Lower lobe of right lung (tissue), 2 donors: ENCODE measurements around the gene NOX5. TPM values are rescaled to one million over a fixed set of nuclear protein-coding genes. Genes with fewer than 3 reads are reported as not detected.

ENCODE experiments used
- ATAC-seq, 2 donors: fragments of 200-7000 bp; cut with Tn5 transposase; one replicate each; pipeline ENCODE4 v1.9.1; 2020 to 2022; ENCODE audit warnings: mild to moderate bottlenecking in 2 of 2, moderate library complexity in 2 of 2
- DNase-seq: peaks from one replicate; pipeline ENCODE4 v3.0.0-alpha.2; 2020
- H3K27ac ChIP-seq: fragments of 200-600 bp; one replicate; pipeline ENCODE4 v1.8.0; 2022
- H3K27me3 ChIP-seq: fragments of 200-600 bp; one replicate; pipeline ENCODE4 v1.8.0; 2022; ENCODE audit warnings: low read depth
- H3K36me3 ChIP-seq: fragments of 200-600 bp; one replicate; pipeline ENCODE4 v1.8.0; 2022; ENCODE audit warnings: mild to moderate bottlenecking
- H3K4me1 ChIP-seq: fragments of 200-600 bp; one replicate; pipeline ENCODE4 v1.8.0; 2022
- H3K4me3 ChIP-seq: fragments of 200-600 bp; one replicate; pipeline ENCODE4 v1.8.0; 2022; ENCODE audit warnings: mild to moderate bottlenecking
- H3K9me3 ChIP-seq: fragments of 200-600 bp; one replicate; pipeline ENCODE4 v1.8.0; 2022
- CTCF ChIP-seq: fragments of 200-600 bp; IDR thresholded peaks from one replicate; pipeline ENCODE4 v1.8.0; 2022; ENCODE audit warnings: antibody characterized with exemption, mild to moderate bottlenecking
- intact Hi-C: fragments of 100-400 bp; cut with DNase I; formaldehyde crosslinking; loops from one replicate; pipeline ENCODE4 v1.11.0; 2022
- total RNA-seq: library from RNA; stranded (reverse); fragmentation: NEBNext Ultra II Directional; extraction: Animal tissue kit (Norgen Biotek cat#: 25700); gene quantifications from one replicate; pipeline ENCODE4 v1.2.1, GENCODE V29; 2021
- donor health status: DM: no; HTN: yes; CAD: no; lungs with severe emphysema.

Gene NOX5
- total RNA-seq, 1 donor from 2014 or later, result not detected

GRCh38 chr15:68979006-68979405 is 35.5 kb upstream of the NOX5 start:
- no peak for TF ChIP-seq CTCF
- H3K4me3 ChIP-seq, result no peak overlapping the region

GRCh38 chr15:68979816-68980215 is 34.7 kb upstream of the NOX5 start:
- ATAC-seq (no peak), DNase-seq (no peak)
- Histone ChIP-seq H3K4me3 (no peak overlapping the region), H3K4me1 (no peaks in the 10 kb centered on the region), H3K27ac (no peak overlapping the region), H3K9me3 (no peaks in the 10 kb centered on the region), H3K36me3 (no peaks in the 10 kb centered on the region), H3K27me3 (no peaks in the 10 kb centered on the region)
- intact Hi-C loops, result no loop called here
- TF ChIP-seq CTCF, result no peak

More at GRCh38 chr15:68979006-68979405, 35.5 kb upstream of the NOX5 start:
- no peaks in the 10 kb centered on the region for H3K27me3 ChIP-seq
- no peaks in the 10 kb centered on the region for H3K4me1 ChIP-seq
- H3K9me3 ChIP-seq, result no peaks in the 10 kb centered on the region
- DNase-seq (no peak), ATAC-seq (no peak)
- intact Hi-C loops, result no loop called here
- no peak overlapping the region for H3K27ac ChIP-seq
- no peaks in the 10 kb centered on the region for H3K36me3 ChIP-seq

GRCh38 chr15:68980786-68981185 is 33.7 kb upstream of the NOX5 start:
- Histone ChIP-seq H3K27me3 (no peaks in the 10 kb centered on the region), H3K4me3 (no peak overlapping the region), H3K9me3 (no peaks in the 10 kb centered on the region), H3K36me3 (no peaks in the 10 kb centered on the region), H3K4me1 (no peaks in the 10 kb centered on the region), H3K27ac (no peak overlapping the region)
- DNase-seq (no peak), ATAC-seq (no peak)
- no peak for TF ChIP-seq CTCF
- intact Hi-C loops, result no loop called here

- intact Hi-C loops, result no loop called here
- Histone ChIP-seq H3K36me3 (no peaks in the 10 kb centered on the region), H3K27me3 (no peaks in the 10 kb centered on the region), H3K27ac (no peak overlapping the region), H3K9me3 (no peaks in the 10 kb centered on the region), H3K4me3 (no peak overlapping the region), H3K4me1 (no peaks in the 10 kb centered on the region)
- TF ChIP-seq CTCF, result no peak
- no peak for DNase-seq
- ATAC-seq, result no peak
Measured at GRCh38 chr15:68981941-68982340, 32.6 kb upstream of the NOX5 start.

GRCh38 chr15:68982976-68983563 is 31.4 kb upstream of the NOX5 start:
- DNase-seq, result no peak
- Histone ChIP-seq H3K27ac (no peak overlapping the region), H3K9me3 (no peaks in the 10 kb centered on the region), H3K27me3 (no peaks in the 10 kb centered on the region), H3K36me3 (no peaks in the 10 kb centered on the region), H3K4me3 (no peak overlapping the region), H3K4me1 (no peaks in the 10 kb centered on the region)
- no peak for ATAC-seq
- intact Hi-C loops, result no loop called here
- TF ChIP-seq CTCF, result no peak
